Esophagus squamous epithelium (tissue), 5 donors: ENCODE results near the gene SGCD. TPM values are rescaled to one million over a fixed set of nuclear protein-coding genes. Genes with fewer than 3 reads are reported as not detected.

Experiments
- DNase-seq: peaks from one replicate; lab custom pipeline; 2025; lab: John Stamatoyannopoulos, UW
- H3K27ac ChIP-seq, 4 donors: fragments of 200-600 bp; sonication (generic); one replicate each; pipeline ENCODE4 v1.5.1; 2016 to 2019; ENCODE audit warnings: mild to moderate bottlenecking in 1 of 4
- H3K27me3 ChIP-seq, 4 donors: fragments of 200-600 bp; sonication (generic); 1 replicate in 3 of 4; 2 replicates in 1 of 4; pipeline versions ENCODE4 v1.5.1 to v1.6.0; 2017 to 2021; ENCODE audit warnings: antibody characterized with exemption in 1 of 4
- H3K36me3 ChIP-seq, 3 donors: fragments of 200-600 bp; sonication (generic); one replicate each; pipeline ENCODE4 v1.5.1; 2016 to 2019
- H3K4me1 ChIP-seq, 3 donors: fragments of 200-600 bp; sonication (generic); one replicate each; pipeline ENCODE4 v1.5.1; 2017 to 2019
- H3K4me3 ChIP-seq, 4 donors: fragments of 200-600 bp; sonication (generic); 1 replicate in 3 of 4; 2 replicates in 1 of 4; pipeline ENCODE4 v1.5.1; 2016 to 2019; ENCODE audit warnings: mild to moderate bottlenecking in 2 of 4, moderate library complexity in 1 of 4
- H3K9me3 ChIP-seq, 3 donors: fragments of 200-600 bp; sonication (generic); one replicate each; pipeline ENCODE4 v1.5.1; 2016 to 2019
- CTCF ChIP-seq, 6 experiments: fragments of 450-650 bp in 4 of 6; fragments of 200-600 bp in 2 of 6; sonication (generic) in 2 of 6; IDR thresholded peaks; one replicate each; pipeline ENCODE4 v1.5.1; 2016 to 2019; ENCODE audit warnings: antibody characterized with exemption in 6 of 6, mild to moderate bottlenecking in 4 of 6, moderate library complexity in 4 of 6
- POLR2A ChIP-seq, 4 donors: fragments of 450-650 bp; IDR thresholded peaks; one replicate each; pipeline ENCODE4 v1.6.1; 2017; ENCODE audit warnings: antibody characterized with exemption in 4 of 4, mild to moderate bottlenecking in 4 of 4, moderate library complexity in 3 of 4
- WGBS, 2 donors: methylation state at CpG; one replicate each; pipeline ENCODE4 v1.1.5; 2018; 5-methylcytosine and 5-hydroxymethylcytosine counted together
- intact Hi-C: fragments of 100-400 bp; cut with DNase I; formaldehyde crosslinking; loops from one replicate; pipeline ENCODE4 v1.15.0; 2022
- total RNA-seq, 4 donors: library from RNA; depleted of rRNA; stranded (reverse); fragments of >200 nt; gene quantifications; one replicate each; pipeline ENCODE4 v1.1.0, GENCODE V29; 2016
- donor health status: DM: yes; HTN: yes; CAD: no.

SGCD gene
- total RNA-seq, 4 donors from 2014 or later = 0.08 to 4.4 (median 0.64) TPM

DNA sequence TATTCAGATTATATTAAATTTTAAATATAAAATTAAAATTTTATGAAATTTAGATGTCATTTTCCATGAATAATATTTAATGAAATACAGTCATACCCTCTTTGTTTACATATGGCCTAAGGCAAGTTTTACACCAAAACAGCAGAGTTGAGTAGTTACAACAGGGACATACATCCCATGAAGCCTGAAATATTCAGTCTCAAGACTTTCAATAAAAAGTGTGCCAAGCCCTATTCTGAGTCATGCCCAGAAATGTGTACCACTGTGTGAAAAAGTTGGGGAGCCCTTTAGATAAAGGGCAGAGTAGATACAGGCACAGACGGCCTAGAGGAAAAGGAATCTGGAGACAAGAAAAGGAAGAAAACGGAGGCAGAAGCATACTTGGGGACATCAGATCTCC lies 261.3 kb downstream of the SGCD start:
- no peak for TF ChIP-seq CTCF (IDR thresholded peaks at IDR 0.05)
- no peak for TF ChIP-seq POLR2A (IDR thresholded peaks at IDR 0.05)
- intact Hi-C loops = no loop called here
- H3K27ac ChIP-seq = no peak overlapping the region
- WGBS, 2 donors = 67 to 70% methylated on average over 2 of the region's 2 CpGs
- no peaks in the 10 kb centered on the region for H3K4me1 ChIP-seq
- H3K9me3 ChIP-seq = no peaks in the 10 kb centered on the region
- H3K36me3 ChIP-seq = no peaks in the 10 kb centered on the region
- no peak for DNase-seq
- no peak overlapping the region for H3K4me3 ChIP-seq
- no peaks in the 10 kb centered on the region for H3K27me3 ChIP-seq

- intact Hi-C loops = no loop called here
Observed at GRCh38 chr5:156589104-156589945, 262.4 kb downstream of the SGCD start.

DNA sequence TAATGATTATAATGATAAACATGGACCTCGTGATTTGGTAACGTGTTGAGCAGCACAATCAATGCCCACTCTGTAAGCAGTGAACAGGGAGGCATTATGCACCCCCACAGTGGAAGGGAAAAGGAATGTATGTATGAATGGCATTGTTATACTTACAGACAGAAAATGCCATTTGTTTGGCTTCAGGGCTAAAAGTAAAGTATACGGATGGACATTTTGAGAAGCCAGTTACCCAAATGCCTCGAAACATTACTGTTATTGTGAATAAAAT lies 262.9 kb downstream of the SGCD start:
- Histone ChIP-seq H3K27ac (no peak overlapping the region), H3K9me3 (no peaks in the 10 kb centered on the region), H3K4me1 (no peaks in the 10 kb centered on the region), H3K27me3 (no peaks in the 10 kb centered on the region), H3K4me3 (no peak overlapping the region), H3K36me3 (no peaks in the 10 kb centered on the region)
- no peak for DNase-seq
- TF ChIP-seq POLR2A (IDR thresholded peaks at IDR 0.05) (no peak), CTCF (IDR thresholded peaks at IDR 0.05) (no peak)
- WGBS, 2 donors = 56 to 76% methylated on average over 4 of the region's 4 CpGs
- intact Hi-C loops = no loop called here

More at GRCh38 chr5:156589104-156589945, 262.4 kb downstream of the SGCD start:
- 58 to 67% methylated on average over 4 of the region's 4 CpGs for WGBS, 2 donors
- H3K27me3 ChIP-seq = no peaks in the 10 kb centered on the region
- no peak overlapping the region for H3K4me3 ChIP-seq
- TF ChIP-seq CTCF (IDR thresholded peaks at IDR 0.05) (no peak), POLR2A (IDR thresholded peaks at IDR 0.05) (no peak)
- no peaks in the 10 kb centered on the region for H3K36me3 ChIP-seq
- H3K27ac ChIP-seq = no peak overlapping the region
- H3K9me3 ChIP-seq = no peaks in the 10 kb centered on the region
- no peak for DNase-seq
- no peaks in the 10 kb centered on the region for H3K4me1 ChIP-seq

DNA sequence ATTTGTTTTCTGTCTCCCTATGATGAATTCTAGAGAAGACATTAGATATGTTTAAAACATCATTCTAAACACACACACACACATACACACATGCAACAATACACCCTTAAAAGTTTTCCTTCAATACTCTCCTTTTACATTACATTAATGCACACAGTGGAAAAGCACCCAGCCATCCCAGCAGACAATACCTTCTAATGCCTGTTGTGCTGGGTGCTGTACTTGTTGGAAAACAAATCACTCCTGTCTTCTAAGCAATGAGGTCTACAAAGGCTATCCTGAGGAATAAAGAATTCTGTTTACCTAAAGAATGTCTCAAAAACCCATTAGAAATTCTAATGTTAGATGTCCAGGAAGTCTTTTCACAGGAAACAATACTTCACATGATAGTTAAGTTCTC lies 264.0 kb downstream of the SGCD start:
- Histone ChIP-seq H3K4me1 (no peaks in the 10 kb centered on the region), H3K36me3 (no peaks in the 10 kb centered on the region), H3K27ac (no peak overlapping the region), H3K27me3 (no peaks in the 10 kb centered on the region), H3K9me3 (no peaks in the 10 kb centered on the region), H3K4me3 (no peak overlapping the region)
- TF ChIP-seq POLR2A (IDR thresholded peaks at IDR 0.05) = no peak
- TF ChIP-seq CTCF (IDR thresholded peaks at IDR 0.05) = no peak
- intact Hi-C loops = no loop called here
- DNase-seq = no peak

GRCh38 chr5:156591631-156592030 lies 264.7 kb downstream of the SGCD start:
- Histone ChIP-seq H3K4me1 (no peaks in the 10 kb centered on the region), H3K36me3 (no peaks in the 10 kb centered on the region), H3K27me3 (no peaks in the 10 kb centered on the region), H3K4me3 (no peak overlapping the region), H3K9me3 (no peaks in the 10 kb centered on the region), H3K27ac (no peak overlapping the region)
- intact Hi-C loops = no loop called here
- no peak for DNase-seq
- TF ChIP-seq CTCF (IDR thresholded peaks at IDR 0.05) (no peak), POLR2A (IDR thresholded peaks at IDR 0.05) (no peak)
